Mesodermal cell (in vitro differentiated cells): ENCODE results near the gene RAB27B.
A peak's percentile ranks its signal among the peaks of the same experiment; 100 is the strongest.

ENCODE experiments used
- H3K27ac ChIP-seq: 2 replicates; pipeline ENCODE4 v1.7.0; 2013; ENCODE audit warnings: mild to moderate bottlenecking, low read depth, low read length, moderate library complexity; ENCODE audit not compliant: severe bottlenecking
- H3K36me3 ChIP-seq: 2 replicates; pipeline ENCODE4 v1.7.1; 2013; ENCODE audit warnings: mild to moderate bottlenecking, low read length, moderate library complexity; ENCODE audit not compliant: control insufficient read depth, insufficient read depth
- H3K4me1 ChIP-seq: one replicate; pipeline ENCODE4 v1.7.1; 2013; ENCODE audit warnings: mild to moderate bottlenecking, low read length; ENCODE audit not compliant: insufficient read depth, control insufficient read depth, poor library complexity, severe bottlenecking
- H3K4me3 ChIP-seq: 2 replicates; pipeline ENCODE4 v1.7.0; 2013; ENCODE audit warnings: low read length, control low read depth, mild to moderate bottlenecking; ENCODE audit not compliant: insufficient read depth, poor library complexity, severe bottlenecking; ENCODE audit errors: extremely low read depth
- H3K9me3 ChIP-seq: 2 replicates; pipeline ENCODE4 v1.7.1; 2013; ENCODE audit warnings: mild to moderate bottlenecking, low read length, moderate library complexity; ENCODE audit not compliant: control insufficient read depth
- WGBS, 2 experiments: methylation state at CpG; one replicate each; pipeline ENCODE4 v1.1.5; 2013; ENCODE audit warnings: missing lambda C conversion rate in 2 of 2; ENCODE audit not compliant: insufficient coverage in 2 of 2; 5-methylcytosine and 5-hydroxymethylcytosine counted together

Gene RAB27B

DNA sequence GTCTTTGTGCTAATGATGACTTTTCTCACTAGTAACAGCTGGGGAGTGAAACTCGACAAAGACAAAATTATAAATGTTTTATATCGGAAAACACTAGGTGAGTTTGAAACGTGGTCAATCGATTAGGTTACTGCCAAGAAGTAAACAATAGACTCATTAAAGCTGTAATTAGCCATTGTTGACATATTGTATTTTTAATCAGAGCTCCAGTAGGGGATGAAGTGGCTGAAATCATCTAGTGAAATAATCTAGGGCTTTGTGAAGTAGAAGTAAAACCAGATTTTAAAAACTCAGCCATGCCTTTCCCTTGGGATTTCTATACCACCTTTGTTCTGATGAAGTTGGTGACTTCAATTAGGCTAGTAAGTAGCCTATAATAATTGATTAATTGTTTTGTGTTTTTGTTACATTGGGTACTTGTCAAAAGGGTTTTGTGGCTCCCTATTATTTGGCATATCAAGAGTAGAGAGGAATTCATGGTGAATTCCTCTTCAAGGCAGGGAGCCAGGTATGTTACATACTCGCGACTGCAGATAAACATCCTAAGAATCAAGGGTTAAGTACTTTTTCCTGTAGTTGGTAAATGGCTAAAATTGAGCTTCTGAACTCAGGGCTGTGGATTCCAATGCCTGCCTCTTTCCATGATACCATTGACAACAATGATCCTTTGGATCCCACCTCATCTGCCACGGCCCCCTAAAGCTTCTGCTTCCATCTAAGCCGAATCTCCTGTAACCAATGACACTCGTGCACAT lies 31.6 kb downstream of the RAB27B start:
- 89 to 92% methylated on average over 4 to 9 of the region's 9 CpGs for WGBS, 2 experiments
- no peaks in the 10 kb centered on the region for H3K9me3 ChIP-seq
- H3K36me3 ChIP-seq: no peaks in the 10 kb centered on the region
- no peak overlapping the region for H3K27ac ChIP-seq
- no peaks in the 10 kb centered on the region for H3K4me1 ChIP-seq
- no peak overlapping the region for H3K4me3 ChIP-seq

DNA sequence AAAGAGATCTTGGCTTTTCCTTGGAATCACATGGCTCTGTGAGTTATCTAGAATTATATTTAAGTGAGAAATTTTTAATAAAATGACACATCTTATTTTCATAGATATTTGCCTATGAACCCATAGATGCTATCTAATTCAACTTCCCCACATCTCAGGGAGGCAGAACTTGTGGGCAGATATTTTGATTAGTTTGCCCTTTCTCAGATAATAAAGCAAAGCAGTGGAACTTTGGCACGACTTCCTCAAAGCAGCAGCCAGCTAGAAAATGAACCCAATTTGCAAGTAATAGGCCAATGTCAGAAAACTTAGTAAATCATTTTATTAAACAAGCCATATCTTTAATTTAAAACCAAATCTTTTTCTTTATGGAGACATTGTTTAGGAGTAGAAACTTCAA lies 32.7 kb downstream of the RAB27B start:
- WGBS, 2 experiments: no CpG with 5 or more reads among the region's 1 CpG
- Histone ChIP-seq H3K9me3 (no peaks in the 10 kb centered on the region), H3K4me3 (no peak overlapping the region), H3K36me3 (no peaks in the 10 kb centered on the region), H3K27ac (no peak overlapping the region), H3K4me1 (no peaks in the 10 kb centered on the region)

DNA sequence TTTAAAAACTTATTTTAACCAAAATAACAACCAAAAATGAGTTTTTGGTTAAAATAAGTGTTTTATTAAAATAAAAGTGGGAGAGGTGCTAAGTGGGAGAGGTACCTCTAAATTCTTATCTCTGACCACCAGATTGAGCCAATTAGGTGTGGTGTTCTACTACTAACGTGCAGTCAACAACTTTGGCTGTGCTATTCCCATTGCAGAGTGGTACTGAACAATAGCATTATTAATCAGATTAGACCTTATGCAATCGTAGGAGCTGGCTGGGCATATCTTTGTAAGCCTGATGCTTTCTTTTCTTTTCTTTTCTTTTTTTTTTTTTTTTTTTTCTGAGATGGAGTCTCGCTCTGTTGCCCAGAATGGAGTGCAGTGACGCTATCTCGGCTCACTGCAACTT lies 38.9 kb downstream of the RAB27B start:
- Histone ChIP-seq H3K9me3 (no peaks in the 10 kb centered on the region), H3K36me3 (no peaks in the 10 kb centered on the region), H3K27ac (no peak overlapping the region), H3K4me1 (no peaks in the 10 kb centered on the region), H3K4me3 (no peak overlapping the region)
- WGBS, 2 experiments: 60 to 84% methylated on average over 1 to 3 of the region's 5 CpGs

DNA sequence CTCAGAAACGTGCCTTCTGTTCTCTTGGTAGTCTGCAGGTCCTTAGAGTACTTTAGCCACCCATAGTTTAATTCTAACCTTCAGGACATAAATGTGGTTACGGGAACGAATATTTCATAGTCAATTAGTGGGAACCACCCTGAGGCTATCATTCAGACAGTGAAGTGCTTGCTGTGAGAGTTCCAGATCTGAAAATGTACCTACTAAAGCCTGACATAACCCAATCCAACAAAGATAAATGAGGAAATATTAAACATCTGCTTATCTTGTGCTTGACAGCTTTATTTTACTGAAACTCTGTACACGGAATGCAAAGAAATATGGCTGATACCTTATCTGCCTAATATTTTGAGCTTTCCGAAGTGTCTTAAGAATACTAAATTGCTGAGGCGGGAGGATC lies 43.0 kb downstream of the RAB27B start:
- 93 to 96% methylated on average over 4 of the region's 6 CpGs for WGBS, 2 experiments
- no peak overlapping the region for H3K4me3 ChIP-seq
- H3K27ac ChIP-seq: no peak overlapping the region
- H3K9me3 ChIP-seq: no peaks in the 10 kb centered on the region
- H3K36me3 ChIP-seq: no peaks in the 10 kb centered on the region
- H3K4me1 ChIP-seq: no peaks in the 10 kb centered on the region

DNA sequence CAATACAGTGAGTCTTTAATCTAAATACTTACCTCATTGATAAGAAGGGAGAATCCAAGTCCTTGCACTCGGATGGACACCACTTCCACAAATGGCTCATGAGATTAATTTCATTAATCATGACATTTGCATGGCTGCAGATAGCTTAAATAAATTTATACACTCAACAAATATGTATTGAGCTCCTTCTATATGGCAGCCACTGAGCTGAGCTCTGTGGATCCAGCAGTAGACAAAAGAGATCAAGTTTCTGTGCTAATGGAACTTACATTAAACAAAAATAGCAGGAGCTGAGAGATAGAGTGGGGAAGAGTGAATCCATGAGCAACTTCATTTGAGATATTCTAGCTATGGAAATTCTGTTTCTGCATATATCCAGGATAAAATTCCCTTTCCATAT lies 44.4 kb downstream of the RAB27B start:
- H3K4me1 ChIP-seq: no peaks in the 10 kb centered on the region
- 100% methylated on average over 1 of the region's 1 CpG; no CpG with 5 or more reads in 1 of the 2 experiments for WGBS, 2 experiments
- H3K4me3 ChIP-seq: no peak overlapping the region
- H3K36me3 ChIP-seq: no peaks in the 10 kb centered on the region
- H3K9me3 ChIP-seq: no peaks in the 10 kb centered on the region
- H3K27ac ChIP-seq: no peak overlapping the region

DNA sequence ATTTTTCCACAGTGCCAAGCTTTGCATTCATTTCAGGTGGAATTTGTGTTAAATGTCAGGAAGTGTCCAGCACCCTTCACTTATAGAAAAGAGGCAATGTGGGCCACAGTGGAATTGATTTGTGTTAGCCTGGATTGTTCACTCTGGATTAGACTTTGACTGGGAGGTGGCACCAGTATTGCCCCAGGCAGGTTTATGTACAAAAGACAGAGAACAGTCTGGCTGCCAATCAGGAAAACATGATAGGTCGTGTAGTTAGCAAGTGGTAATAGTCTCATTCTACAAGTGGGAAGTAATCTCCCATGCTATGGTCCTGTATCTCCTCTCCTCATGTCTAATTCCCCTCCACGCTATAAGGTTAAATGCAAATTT lies 45.6 kb downstream of the RAB27B start:
- no peak overlapping the region for H3K4me3 ChIP-seq
- no peaks in the 10 kb centered on the region for H3K36me3 ChIP-seq
- WGBS, 2 experiments: 83 to 93% methylated on average over 1 to 2 of the region's 2 CpGs
- H3K27ac ChIP-seq: no peak overlapping the region
- peaks cover 8% of the 10 kb centered on the region for H3K4me1 ChIP-seq
- no peaks in the 10 kb centered on the region for H3K9me3 ChIP-seq

DNA sequence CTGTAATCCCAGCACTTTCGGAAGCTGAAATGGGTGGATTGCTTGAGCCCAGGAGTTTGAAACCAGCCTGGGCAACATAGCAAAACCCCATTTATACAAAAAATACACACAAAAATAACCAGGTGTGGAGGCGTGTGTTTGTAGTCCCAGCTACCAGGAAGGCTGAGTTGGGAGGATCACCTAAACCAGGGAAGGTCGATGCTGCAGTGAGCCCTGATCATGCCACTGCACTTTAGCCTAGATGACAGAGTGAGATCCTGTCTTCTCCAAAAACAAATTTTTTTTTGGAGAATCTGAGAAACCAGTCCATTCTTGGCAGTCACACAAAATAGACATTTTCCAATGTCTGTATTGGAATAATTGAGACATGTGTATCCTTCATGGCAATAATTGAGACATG lies 46.8 kb downstream of the RAB27B start:
- WGBS, 2 experiments: 80 to 100% methylated on average over 1 to 2 of the region's 3 CpGs
- Histone ChIP-seq H3K27ac (no peak overlapping the region), H3K36me3 (no peaks in the 10 kb centered on the region), H3K4me3 (no peak overlapping the region), H3K9me3 (no peaks in the 10 kb centered on the region), H3K4me1 (peaks cover 15% of the 10 kb centered on the region)

DNA sequence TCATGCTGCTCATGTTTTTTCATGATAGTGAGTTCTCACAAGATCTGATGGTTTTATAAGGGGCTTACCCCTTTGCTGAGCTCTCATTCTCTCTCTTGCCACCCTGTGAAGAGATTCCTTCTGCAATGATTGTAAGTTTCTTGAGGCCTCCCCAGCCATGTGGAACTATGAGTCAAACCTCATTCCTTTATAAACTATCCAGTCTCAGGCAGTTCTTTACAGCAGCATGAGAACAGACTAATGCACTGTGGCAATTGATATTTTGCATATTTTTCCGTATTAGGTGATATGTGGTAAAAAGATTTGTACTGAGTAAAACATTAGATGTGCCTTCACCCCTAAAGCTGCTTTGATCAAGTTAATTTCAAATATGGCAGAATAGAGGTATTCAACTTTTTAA lies 48.8 kb downstream of the RAB27B start:
- Histone ChIP-seq H3K36me3 (no peaks in the 10 kb centered on the region), H3K4me1 (peaks cover 29% of the 10 kb centered on the region), H3K27ac (no peak overlapping the region), H3K4me3 (no peak overlapping the region), H3K9me3 (no peaks in the 10 kb centered on the region)
- WGBS, 2 experiments: no CpG with 5 or more reads among the region's 1 CpG

DNA sequence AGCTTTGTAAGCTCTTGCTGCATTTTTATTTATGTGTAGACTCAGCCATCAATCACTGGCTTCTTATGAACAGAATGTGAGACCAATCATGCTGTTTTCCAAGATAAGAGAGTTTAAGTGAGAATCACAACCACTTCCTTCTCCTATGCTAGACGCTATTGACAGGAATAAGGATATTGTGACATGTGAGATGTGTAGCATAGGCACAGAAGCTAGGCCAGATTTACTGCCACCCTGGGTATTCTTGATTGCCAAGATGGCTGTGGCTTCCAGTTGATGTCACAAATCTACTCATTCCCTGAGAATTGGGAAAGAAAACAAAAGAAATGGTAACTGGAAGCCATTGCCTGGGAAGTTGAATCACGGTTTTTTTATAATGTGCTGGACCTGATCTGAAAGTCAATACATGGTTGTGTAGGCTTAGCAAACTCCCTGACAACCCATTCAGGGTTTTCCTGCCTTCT lies 49.9 kb downstream of the RAB27B start:
- Histone ChIP-seq H3K27ac (no peak overlapping the region), H3K36me3 (no peaks in the 10 kb centered on the region), H3K4me1 (peaks cover 29% of the 10 kb centered on the region), H3K4me3 (no peak overlapping the region), H3K9me3 (no peaks in the 10 kb centered on the region)
- WGBS, 2 experiments: 100% methylated on average over 1 of the region's 2 CpGs; no CpG with 5 or more reads in 1 of the 2 experiments

DNA sequence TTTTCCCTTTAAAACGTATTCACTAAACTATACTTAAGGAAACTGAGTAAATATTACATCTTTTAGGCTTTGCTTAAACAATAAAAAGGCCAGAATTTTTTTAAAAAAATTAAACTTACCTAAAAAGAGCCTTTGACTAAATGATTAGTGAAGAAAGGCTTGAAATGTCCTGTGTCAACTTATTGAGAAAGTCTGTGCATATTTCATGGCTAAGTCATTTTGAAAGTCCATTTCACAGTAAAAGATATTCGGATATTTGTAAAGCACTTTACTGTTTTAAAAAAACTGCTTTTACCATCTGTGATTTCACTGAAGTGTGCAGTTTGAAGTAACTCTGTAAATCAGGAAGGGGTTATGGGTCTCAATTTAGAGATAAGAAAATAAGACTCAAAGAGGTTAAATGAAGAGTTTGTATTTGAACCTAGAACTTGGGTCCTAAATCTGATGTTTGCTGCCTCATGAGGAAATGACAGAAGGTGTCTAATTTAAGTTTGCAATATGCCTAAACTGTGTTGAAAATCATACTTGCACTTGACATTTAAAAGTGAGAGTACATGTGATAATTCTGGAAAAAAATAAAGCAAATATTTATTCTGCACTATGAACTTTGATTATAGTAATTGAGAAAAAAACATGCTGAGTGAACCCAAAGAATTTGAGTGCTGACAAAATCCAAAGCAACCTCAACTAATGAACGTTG lies 50.5 kb downstream of the RAB27B start:
- WGBS, 2 experiments: no CpG with 5 or more reads among the region's 3 CpGs
- Histone ChIP-seq H3K27ac (no peak overlapping the region), H3K9me3 (no peaks in the 10 kb centered on the region), H3K4me3 (no peak overlapping the region), H3K36me3 (no peaks in the 10 kb centered on the region), H3K4me1 (peaks cover 29% of the 10 kb centered on the region)

DNA sequence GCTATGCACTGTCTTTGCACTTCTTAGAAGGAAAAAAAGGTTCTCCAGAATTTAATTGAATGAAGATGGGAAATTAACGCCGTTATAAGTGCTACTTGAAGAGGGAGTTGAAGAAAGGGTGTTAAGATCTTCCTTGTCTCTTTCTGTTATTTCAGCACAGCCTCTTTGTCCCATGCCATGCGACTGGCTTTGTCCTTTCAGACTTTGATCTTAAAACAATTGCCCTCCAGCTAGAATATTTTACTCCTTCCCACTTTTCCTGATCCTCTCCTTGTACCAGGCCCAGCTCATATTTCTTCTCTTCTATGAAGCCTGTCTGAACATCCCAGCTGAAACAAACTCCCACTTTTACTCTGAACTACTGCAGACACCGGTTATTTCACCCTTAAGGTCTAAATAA lies 51.4 kb downstream of the RAB27B start:
- 60 to 69% methylated on average over 2 to 3 of the region's 4 CpGs for WGBS, 2 experiments
- peak overlapping the region; percentile 39 for H3K27ac ChIP-seq
- no peaks in the 10 kb centered on the region for H3K36me3 ChIP-seq

More for the DNA sequence above, 51.4 kb downstream of the RAB27B start:
- Histone ChIP-seq H3K4me3 (no peak overlapping the region), H3K9me3 (no peaks in the 10 kb centered on the region), H3K4me1 (peaks cover 29% of the 10 kb centered on the region)
